Hepatocyte (in vitro differentiated cells): ENCODE measurements around the gene IL3RA.

Experiments
- EZH2 ChIP-seq: fragments of 200-600 bp; sonication (generic); IDR thresholded peaks from 2 replicates; pipeline ENCODE4 v1.6.1; 2016; ENCODE audit warnings: antibody characterized with exemption, mild to moderate bottlenecking, borderline replicate concordance
- EZH2phosphoT487 ChIP-seq: fragments of 200-600 bp; sonication (generic); IDR thresholded peaks from one replicate; pipeline ENCODE4 v1.6.1; 2018; ENCODE audit warnings: antibody characterized with exemption, mild to moderate bottlenecking, low read depth, moderate library complexity; ENCODE audit not compliant: unreplicated experiment, severe bottlenecking
- TF ChIP-seq, protein P1 (sequence below): fragments of 200-600 bp; sonication (generic); IDR thresholded peaks from 2 replicates; pipeline ENCODE4 v1.5.1; 2016; ENCODE audit warnings: antibody characterized with exemption, mild to moderate bottlenecking; ENCODE audit not compliant: poor library complexity

DNA sequence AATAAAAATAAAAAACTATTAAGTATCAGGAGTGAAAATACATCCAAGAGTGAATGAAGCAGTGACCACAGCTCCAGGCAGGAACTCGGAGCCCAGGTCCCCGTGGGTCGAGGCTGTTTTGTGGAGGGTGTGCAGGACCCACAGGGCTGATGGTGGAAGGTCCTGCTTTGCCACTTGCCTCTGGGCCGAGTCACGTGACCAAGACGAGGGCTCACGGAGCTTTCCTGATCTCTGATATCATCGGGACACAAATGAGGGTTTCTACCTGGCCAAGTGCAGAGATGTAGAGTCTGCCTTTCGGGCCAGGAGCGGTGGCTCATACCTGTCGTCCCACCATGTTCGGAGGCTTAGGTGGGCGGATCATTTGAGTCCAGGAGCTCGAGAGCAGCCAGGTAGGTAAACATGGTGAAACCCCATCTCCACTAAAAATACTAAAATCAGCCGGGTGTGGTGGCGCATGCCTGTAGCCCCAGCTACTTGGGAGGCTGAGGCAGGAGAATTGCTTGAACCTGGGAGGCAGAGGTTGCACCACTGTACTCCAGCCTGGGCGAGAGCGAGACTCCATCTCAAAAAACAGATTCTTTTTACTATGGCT is 48.2 kb downstream of the IL3RA start:
- TF ChIP-seq, protein P1, sequence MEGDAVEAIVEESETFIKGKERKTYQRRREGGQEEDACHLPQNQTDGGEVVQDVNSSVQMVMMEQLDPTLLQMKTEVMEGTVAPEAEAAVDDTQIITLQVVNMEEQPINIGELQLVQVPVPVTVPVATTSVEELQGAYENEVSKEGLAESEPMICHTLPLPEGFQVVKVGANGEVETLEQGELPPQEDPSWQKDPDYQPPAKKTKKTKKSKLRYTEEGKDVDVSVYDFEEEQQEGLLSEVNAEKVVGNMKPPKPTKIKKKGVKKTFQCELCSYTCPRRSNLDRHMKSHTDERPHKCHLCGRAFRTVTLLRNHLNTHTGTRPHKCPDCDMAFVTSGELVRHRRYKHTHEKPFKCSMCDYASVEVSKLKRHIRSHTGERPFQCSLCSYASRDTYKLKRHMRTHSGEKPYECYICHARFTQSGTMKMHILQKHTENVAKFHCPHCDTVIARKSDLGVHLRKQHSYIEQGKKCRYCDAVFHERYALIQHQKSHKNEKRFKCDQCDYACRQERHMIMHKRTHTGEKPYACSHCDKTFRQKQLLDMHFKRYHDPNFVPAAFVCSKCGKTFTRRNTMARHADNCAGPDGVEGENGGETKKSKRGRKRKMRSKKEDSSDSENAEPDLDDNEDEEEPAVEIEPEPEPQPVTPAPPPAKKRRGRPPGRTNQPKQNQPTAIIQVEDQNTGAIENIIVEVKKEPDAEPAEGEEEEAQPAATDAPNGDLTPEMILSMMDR: no peak
- TF ChIP-seq EZH2: no peak
- TF ChIP-seq EZH2phosphoT487: no peak
